Activated B cell treated with CpG ODN at 0.5 μM for 24 hours (primary cell): Measurements from ENCODE around the gene KSR2. TPM values are rescaled to one million over a fixed set of nuclear protein-coding genes. Genes with fewer than 3 reads are reported as not detected.

Experiments used
- ATAC-seq: fragments of 200-7000 bp; cut with Tn5 transposase; one replicate; pipeline ENCODE4 v1.10.0; 2021; ENCODE audit warnings: low read depth, mild to moderate bottlenecking, moderate library complexity
- CTCF ChIA-PET: fragments of 350-600 bp; sonication (Branson Sonifier 250); formaldehyde crosslinking; loops from one replicate; lab custom pipeline; 2021; ENCODE audit warnings: antibody characterized with exemption; lab: Charles Lee
- POLR2A ChIA-PET: fragments of 350-600 bp; sonication (Branson Sonifier 250); formaldehyde crosslinking; loops from one replicate; lab custom pipeline; 2021; ENCODE audit warnings: antibody characterized with exemption; lab: Charles Lee
- DNase-seq: peaks from one replicate; pipeline ENCODE4 v3.0.0; 2022
- H3K27ac Mint-ChIP-seq: one replicate; pipeline ENCODE4 v1.8.0; 2020; ENCODE audit warnings: mixed read lengths
- H3K27me3 Mint-ChIP-seq: one replicate; pipeline ENCODE4 v1.8.0; 2021; ENCODE audit warnings: mixed read lengths
- H3K36me3 Mint-ChIP-seq: one replicate; pipeline ENCODE4 v1.8.0; 2021; ENCODE audit warnings: low read depth, mixed read lengths
- H3K4me1 Mint-ChIP-seq: one replicate; pipeline ENCODE4 v1.8.0; 2021; ENCODE audit warnings: mixed read lengths
- H3K4me3 Mint-ChIP-seq: one replicate; pipeline ENCODE4 v1.8.0; 2020; ENCODE audit warnings: mild to moderate bottlenecking, mixed read lengths
- H3K9me3 Mint-ChIP-seq: one replicate; pipeline ENCODE4 v1.8.0; 2020; ENCODE audit warnings: mixed read lengths
- CTCF ChIP-seq: fragments of 200-600 bp; IDR thresholded peaks from one replicate; pipeline ENCODE4 v1.8.0; 2022; ENCODE audit warnings: antibody characterized with exemption, mild to moderate bottlenecking
- intact Hi-C: fragments of 100-400 bp; cut with micrococcal nuclease; formaldehyde crosslinking; loops from one replicate; pipeline ENCODE4 v1.15.1; 2024
- total RNA-seq: library from RNA; stranded (reverse); gene quantifications from 2 replicates; pipeline ENCODE4 v1.2.3, GENCODE V29; 2022

Gene KSR2
- total RNA-seq, 1 donor from 2014 or later: not detected

- no peak for ATAC-seq
- Mint-ChIP-seq H3K9me3 (peaks cover 6% of the 10 kb centered on the region), H3K27ac (no peak overlapping the region), H3K36me3 (no peaks in the 10 kb centered on the region), H3K4me1 (no peaks in the 10 kb centered on the region), H3K27me3 (peaks cover 2% of the 10 kb centered on the region), H3K4me3 (no peak overlapping the region)
- DNase-seq: no peak
- POLR2A ChIA-PET: no interaction called here
- intact Hi-C loops: no loop called here
- CTCF ChIA-PET: no interaction called here
- no peak for TF ChIP-seq CTCF
Measured at GRCh38 chr12:117403586-117404139, 565.1 kb downstream of the KSR2 start.

Other genes with a start within 250 kb of the KSR2 start
- 17.5 and 20.1 TPM in 2 replicates for gene RFC5, start 47.7 kb upstream of the KSR2 start, total RNA-seq
- gene WSB2, start 92.2 kb upstream of the KSR2 start, total RNA-seq: 28.4 and 29.2 TPM in 2 replicates
- gene VSIG10, start 135.0 kb upstream of the KSR2 start, total RNA-seq: 1.6 and 2.4 TPM in 2 replicates
- 102 and 114 TPM in 2 replicates for gene PEBP1, start 167.1 kb upstream of the KSR2 start, total RNA-seq